Measurements from ENCODE around the gene PIGC.

Gene PIGC

DNA sequence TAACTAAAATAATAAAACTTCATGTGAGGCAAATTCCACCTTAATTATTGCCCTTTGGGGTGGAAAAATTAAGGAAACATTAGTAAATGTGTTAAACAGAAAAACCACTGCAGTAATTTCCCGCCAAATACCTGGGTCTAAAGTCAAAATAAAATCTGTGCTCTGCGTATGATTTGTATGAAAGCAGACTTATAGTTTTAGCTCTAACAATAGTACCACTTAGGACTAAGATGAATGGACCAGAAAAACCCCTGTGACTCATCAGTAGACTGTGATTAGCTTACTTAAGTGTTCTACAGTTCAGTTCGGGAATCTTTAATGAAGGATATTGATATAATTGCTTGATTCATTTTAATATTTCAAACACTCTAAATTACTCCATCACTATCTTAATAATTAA lies 46.6 kb downstream of the PIGC start:
- DNase-seq, result peak; percentile 75

DNA sequence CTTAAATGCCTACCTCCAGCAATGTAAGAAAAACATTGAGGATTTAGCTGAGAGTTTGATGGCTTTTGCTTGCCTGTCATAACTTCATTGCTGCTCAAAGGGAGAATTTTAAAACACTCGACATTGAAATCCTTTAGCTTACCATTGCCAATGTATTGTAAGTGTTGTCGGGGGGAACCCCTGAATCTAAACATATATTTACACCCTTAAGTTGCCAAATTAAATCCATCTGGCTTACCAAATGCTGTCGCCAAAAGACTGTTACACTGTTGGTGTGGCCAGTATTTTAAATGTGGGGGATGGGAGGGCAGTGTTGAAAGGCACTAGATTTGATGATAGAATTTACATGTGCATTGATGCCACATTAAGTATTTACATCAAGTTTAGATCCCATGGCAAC lies 48.3 kb downstream of the PIGC start:
- DNase-seq, result no peak

DNA sequence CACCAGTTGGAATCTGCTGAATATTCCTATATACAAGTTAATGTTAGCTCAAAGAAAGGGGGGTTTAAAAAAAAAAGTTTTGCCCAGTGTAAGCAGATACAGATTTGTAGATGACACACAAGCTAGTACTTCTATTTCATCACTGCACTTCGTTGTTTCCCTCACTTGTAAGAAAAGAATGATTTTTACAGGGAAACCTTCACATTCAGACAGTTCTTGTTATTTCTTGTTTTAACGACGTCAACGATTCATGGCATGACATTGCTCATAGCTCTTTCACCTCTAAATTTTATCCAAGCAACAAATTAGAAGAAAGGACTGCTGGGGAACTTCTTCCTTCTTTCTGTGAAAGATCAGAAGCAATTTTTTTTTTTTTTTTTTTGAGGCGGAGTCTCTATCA lies 49.1 kb downstream of the PIGC start:
- peak; percentile 13 for DNase-seq

DNA sequence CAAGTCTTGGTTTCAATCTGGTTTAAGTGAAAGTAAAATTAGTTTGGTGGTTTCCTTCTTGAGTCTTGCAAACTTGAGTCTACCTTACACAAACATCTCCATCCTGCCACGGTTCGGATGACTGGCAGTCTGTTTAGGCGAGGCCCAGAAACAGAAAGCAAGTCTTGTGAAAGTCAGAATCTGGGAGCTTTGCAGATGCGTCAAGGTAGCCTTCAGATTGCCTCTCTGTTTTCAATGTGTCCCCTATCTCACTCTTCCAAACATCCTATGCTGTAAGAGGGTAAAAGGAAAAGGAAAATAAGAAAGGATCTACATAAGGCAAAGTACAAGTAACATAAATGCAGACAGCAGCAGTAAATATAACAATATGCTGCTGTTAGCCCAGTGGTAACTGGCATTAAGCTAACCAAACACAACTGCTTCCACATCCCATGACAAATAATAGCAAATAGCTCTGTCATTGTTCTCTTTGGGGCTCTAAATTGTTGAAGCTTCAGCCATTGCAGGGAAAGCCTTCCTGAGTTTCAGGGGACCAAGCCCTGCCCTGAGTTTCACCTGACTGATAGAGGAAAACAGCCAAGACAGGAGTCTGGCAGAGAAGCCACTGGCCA lies 49.6 kb downstream of the PIGC start:
- peak; percentile 91 for DNase-seq

DNA sequence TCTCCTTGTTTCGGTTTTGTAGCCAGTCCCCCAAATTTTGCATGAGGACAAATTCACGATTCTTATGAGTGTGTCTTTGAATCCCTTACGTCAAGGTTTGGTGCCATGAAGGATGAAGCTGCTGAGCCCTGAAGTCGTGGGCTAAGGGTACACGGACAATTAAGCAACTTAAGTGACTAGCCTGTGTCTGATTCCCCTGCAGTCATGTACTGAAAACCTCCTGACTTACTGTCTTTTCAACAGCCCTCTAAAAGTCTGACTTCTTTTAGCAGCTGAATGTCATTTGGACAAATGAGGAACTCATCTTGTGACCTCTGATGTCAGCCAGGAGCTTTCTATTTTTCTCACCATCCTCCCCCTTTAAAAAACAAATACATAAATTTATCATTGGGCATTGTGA lies 50.5 kb downstream of the PIGC start:
- DNase-seq, result peak; percentile 43

DNA sequence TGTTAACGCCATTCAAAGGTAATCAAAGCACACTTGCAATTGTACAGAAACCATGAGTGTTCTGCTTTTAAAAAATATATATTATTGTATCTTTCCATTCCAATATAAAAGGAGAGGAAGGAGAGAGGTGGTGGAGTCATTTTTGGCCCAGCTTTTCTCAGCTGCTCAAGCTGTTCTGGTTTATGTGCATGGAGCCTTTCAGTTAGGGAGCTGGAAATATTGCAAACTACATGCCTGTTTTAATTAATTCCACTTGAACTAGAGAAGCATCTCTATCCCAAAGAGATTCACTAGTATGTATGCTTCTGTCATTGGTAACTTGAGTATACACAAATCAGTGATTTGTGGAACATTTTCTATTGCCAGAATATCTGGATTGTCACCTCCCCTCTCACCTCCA lies 51.9 kb downstream of the PIGC start:
- DNase-seq, result no peak
